Upper lobe of left lung (tissue), 4 donors: ENCODE results near the gene NADK.
"Not testable (repeated sequence)": the region's sequence is repeated elsewhere in the genome, so short reads cannot be mapped to it uniquely, and the experiment has no call there.

Source experiments
- EP300 ChIP-seq, 4 donors: sonication (generic); formaldehyde crosslinking; IDR thresholded peaks; one replicate each; pipeline ENCODE4 v1.5.1; 2017; ENCODE audit warnings: antibody characterized with exemption in 4 of 4, control low read depth in 2 of 4
- POLR2A ChIP-seq, 4 donors: fragments of 450-650 bp; IDR thresholded peaks; one replicate each; pipeline ENCODE4 v1.5.1; 2016 to 2017; ENCODE audit warnings: antibody characterized with exemption in 4 of 4, mild to moderate bottlenecking in 2 of 4
- POLR2AphosphoS5 ChIP-seq, 2 donors: sonication (generic); formaldehyde crosslinking; IDR thresholded peaks; one replicate each; pipeline ENCODE4 v1.5.1; 2017; ENCODE audit warnings: antibody characterized with exemption in 2 of 2
- TF ChIP-seq, protein P1 (sequence below), 6 experiments: fragments of 450-650 bp in 4 of 6; fragments of 200-600 bp in 2 of 6; sonication (generic) in 2 of 6; IDR thresholded peaks; one replicate each; pipeline ENCODE4 v1.5.1; 2016 to 2019; ENCODE audit warnings: antibody characterized with exemption in 6 of 6

DNA sequence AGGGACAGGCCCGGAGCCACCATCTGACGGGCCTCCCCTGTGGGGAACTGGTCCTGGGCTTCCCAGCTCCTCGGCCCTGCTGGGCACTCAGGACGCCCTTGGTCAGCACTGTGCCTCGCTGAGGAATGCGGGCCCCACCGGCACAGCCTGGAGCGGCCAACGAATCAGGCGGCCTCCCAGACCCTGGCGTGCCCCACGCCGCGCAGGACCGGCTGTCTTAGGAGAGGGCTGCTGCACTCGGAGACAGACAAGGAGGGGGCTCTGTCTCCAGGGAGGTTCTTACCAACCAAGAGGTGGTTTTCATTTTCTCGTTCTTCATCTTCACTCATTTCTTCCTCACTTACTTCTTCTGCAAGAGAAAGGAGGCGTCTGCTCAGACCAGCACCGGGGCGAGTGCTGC lies 70.4 kb downstream of the NADK start:
- TF ChIP-seq, protein P1, sequence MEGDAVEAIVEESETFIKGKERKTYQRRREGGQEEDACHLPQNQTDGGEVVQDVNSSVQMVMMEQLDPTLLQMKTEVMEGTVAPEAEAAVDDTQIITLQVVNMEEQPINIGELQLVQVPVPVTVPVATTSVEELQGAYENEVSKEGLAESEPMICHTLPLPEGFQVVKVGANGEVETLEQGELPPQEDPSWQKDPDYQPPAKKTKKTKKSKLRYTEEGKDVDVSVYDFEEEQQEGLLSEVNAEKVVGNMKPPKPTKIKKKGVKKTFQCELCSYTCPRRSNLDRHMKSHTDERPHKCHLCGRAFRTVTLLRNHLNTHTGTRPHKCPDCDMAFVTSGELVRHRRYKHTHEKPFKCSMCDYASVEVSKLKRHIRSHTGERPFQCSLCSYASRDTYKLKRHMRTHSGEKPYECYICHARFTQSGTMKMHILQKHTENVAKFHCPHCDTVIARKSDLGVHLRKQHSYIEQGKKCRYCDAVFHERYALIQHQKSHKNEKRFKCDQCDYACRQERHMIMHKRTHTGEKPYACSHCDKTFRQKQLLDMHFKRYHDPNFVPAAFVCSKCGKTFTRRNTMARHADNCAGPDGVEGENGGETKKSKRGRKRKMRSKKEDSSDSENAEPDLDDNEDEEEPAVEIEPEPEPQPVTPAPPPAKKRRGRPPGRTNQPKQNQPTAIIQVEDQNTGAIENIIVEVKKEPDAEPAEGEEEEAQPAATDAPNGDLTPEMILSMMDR (IDR thresholded peaks at IDR 0.05), result not testable (repeated sequence)
- TF ChIP-seq POLR2AphosphoS5, POLR2A, EP300 (IDR thresholded peaks at IDR 0.05): not testable (repeated sequence)
